ENCODE results near the gene MXRA7.
"Not testable (repeated sequence)": the region's sequence is repeated elsewhere in the genome, so short reads cannot be mapped to it uniquely, and the experiment has no call there.

GRCh38 chr17:76745785-76746184, 35.0 kb upstream of the MXRA7 start:
- TF ChIP-seq CTCF, POLR2A, POLR2AphosphoS5 (IDR thresholded peaks at IDR 0.05): not testable (repeated sequence)

Measured in sigmoid colon (tissue), 4 donors.